Tibial artery (tissue), 4 donors: ENCODE results near the gene STRA6.
A peak's percentile ranks its signal among the peaks of the same experiment; 100 is the strongest.

ENCODE experiments used
- DNase-seq, 2 donors: peaks; one replicate each; pipeline ENCODE4 v3.0.0-alpha.2; 2019
- H3K27ac ChIP-seq, 2 donors: fragments of 200-600 bp; sonication (generic) in 1 of 2; 1 replicate in 1 of 2; 2 replicates in 1 of 2; pipeline ENCODE4 v1.5.1; 2018 to 2019; ENCODE audit warnings: mild to moderate bottlenecking in 1 of 2
- H3K27me3 ChIP-seq, 2 donors: fragments of 200-600 bp; sonication (generic) in 1 of 2; one replicate each; pipeline versions ENCODE4 v1.5.1 to v1.6.0; 2016 to 2019
- H3K36me3 ChIP-seq, 3 donors: fragments of 200-600 bp; sonication (generic) in 2 of 3; one replicate each; pipeline ENCODE4 v1.5.1; 2016 to 2019; ENCODE audit warnings: mild to moderate bottlenecking in 2 of 3
- H3K4me1 ChIP-seq, 4 donors: fragments of 200-600 bp; sonication (generic) in 2 of 4; 1 replicate in 3 of 4; 2 replicates in 1 of 4; pipeline ENCODE4 v1.5.1; 2016 to 2019
- H3K4me3 ChIP-seq, 2 donors: fragments of 200-600 bp; sonication (generic) in 1 of 2; 1 replicate in 1 of 2; 2 replicates in 1 of 2; pipeline ENCODE4 v1.5.1; 2018 to 2019; ENCODE audit warnings: mild to moderate bottlenecking in 2 of 2
- H3K9me3 ChIP-seq, 3 donors: fragments of 200-600 bp; sonication (generic) in 1 of 3; one replicate each; pipeline ENCODE4 v1.5.1; 2016 to 2019
- CTCF ChIP-seq, 2 experiments: fragments of 200-600 bp in 1 of 2; fragments of 450-650 bp in 1 of 2; IDR thresholded peaks; one replicate each; pipeline ENCODE4 v1.5.1; 2017 to 2019; ENCODE audit warnings: antibody characterized with exemption in 2 of 2, mild to moderate bottlenecking in 1 of 2, moderate library complexity in 1 of 2
- intact Hi-C: fragments of 100-400 bp; cut with DNase I; formaldehyde crosslinking; loops from one replicate; pipeline ENCODE4 v1.15.0; 2023; ENCODE audit warnings: low total_unique reads

Gene STRA6

GRCh38 chr15:74239051-74239705 lies 36.6 kb upstream of the STRA6 start:
- Histone ChIP-seq H3K27me3 (no peaks in the 10 kb centered on the region), H3K9me3 (no peaks in the 10 kb centered on the region), H3K4me3 (no peak overlapping the region), H3K27ac (peak overlapping the region; percentile 5 to 25), H3K4me1 (peaks cover 0 to 42% (median 30%) of the 10 kb centered on the region in 4 donors), H3K36me3 (no peaks in the 10 kb centered on the region)
- no peak for TF ChIP-seq CTCF (IDR thresholded peaks at IDR 0.05)
- DNase-seq: no peak
- intact Hi-C loops: no loop called here

- Histone ChIP-seq H3K4me3 (no peak within 1 kb of the TSS), H3K27ac (no peak within 1 kb of the TSS), H3K36me3 (no peaks in the 10 kb centered on the region), H3K4me1 (peaks cover 0 to 22% (median 18%) of the 10 kb centered on the region in 4 donors), H3K27me3 (no peaks in the 10 kb centered on the region), H3K9me3 (no peaks in the 10 kb centered on the region)
- intact Hi-C loops: no loop called here
- DNase-seq: no peak
- TF ChIP-seq CTCF (IDR thresholded peaks at IDR 0.05): no peak
Observed at GRCh38 chr15:74235962-74236361, 33.4 kb upstream of the STRA6 start, which contains the start of gene CCDC33. Gene CCDC33, plus strand, starts transcription at chr15:74236326. Its CDS starts 394 bp downstream, at chr15:74236720.

- no peaks in the 10 kb centered on the region for H3K9me3 ChIP-seq
- no peak for TF ChIP-seq CTCF (IDR thresholded peaks at IDR 0.05)
- no peaks in the 10 kb centered on the region for H3K36me3 ChIP-seq
- peaks cover 0 to 9% of the 10 kb centered on the region in 2 donors for H3K27me3 ChIP-seq
- peaks cover 0 to 7% (median 4%) of the 10 kb centered on the region in 4 donors for H3K4me1 ChIP-seq
- intact Hi-C loops: no loop called here
- no peak for DNase-seq
- no peak overlapping the region for H3K27ac ChIP-seq
- H3K4me3 ChIP-seq: no peak overlapping the region
Observed at GRCh38 chr15:74234598-74234875, 31.9 kb upstream of the STRA6 start.

- Histone ChIP-seq H3K9me3 (no peaks in the 10 kb centered on the region), H3K36me3 (no peaks in the 10 kb centered on the region), H3K27ac (no peak overlapping the region), H3K4me1 (peaks cover 0 to 2% (median 0%) of the 10 kb centered on the region in 4 donors), H3K4me3 (no peak overlapping the region), H3K27me3 (peaks cover 0 to 14% of the 10 kb centered on the region in 2 donors)
- DNase-seq: no peak
- intact Hi-C loops: no loop called here
- TF ChIP-seq CTCF (IDR thresholded peaks at IDR 0.05): no peak
Observed at GRCh38 chr15:74233851-74234597, 31.4 kb upstream of the STRA6 start.

GRCh38 chr15:74233373-74233772 lies 30.8 kb upstream of the STRA6 start:
- Histone ChIP-seq H3K9me3 (no peaks in the 10 kb centered on the region), H3K27ac (no peak overlapping the region), H3K27me3 (peaks cover 0 to 20% of the 10 kb centered on the region in 2 donors), H3K4me1 (peaks cover 0 to 6% (median 3%) of the 10 kb centered on the region in 4 donors), H3K4me3 (no peak overlapping the region), H3K36me3 (no peaks in the 10 kb centered on the region)
- intact Hi-C loops: no loop called here
- DNase-seq: no peak
- no peak for TF ChIP-seq CTCF (IDR thresholded peaks at IDR 0.05)
